NK-92 (cell line): ENCODE results near the gene NEO1.

Experiments
- DNase-seq: peaks from one replicate; lab custom pipeline; 2025; ENCODE audit not compliant: unreplicated experiment; lab: John Stamatoyannopoulos, UW

Gene NEO1

DNA sequence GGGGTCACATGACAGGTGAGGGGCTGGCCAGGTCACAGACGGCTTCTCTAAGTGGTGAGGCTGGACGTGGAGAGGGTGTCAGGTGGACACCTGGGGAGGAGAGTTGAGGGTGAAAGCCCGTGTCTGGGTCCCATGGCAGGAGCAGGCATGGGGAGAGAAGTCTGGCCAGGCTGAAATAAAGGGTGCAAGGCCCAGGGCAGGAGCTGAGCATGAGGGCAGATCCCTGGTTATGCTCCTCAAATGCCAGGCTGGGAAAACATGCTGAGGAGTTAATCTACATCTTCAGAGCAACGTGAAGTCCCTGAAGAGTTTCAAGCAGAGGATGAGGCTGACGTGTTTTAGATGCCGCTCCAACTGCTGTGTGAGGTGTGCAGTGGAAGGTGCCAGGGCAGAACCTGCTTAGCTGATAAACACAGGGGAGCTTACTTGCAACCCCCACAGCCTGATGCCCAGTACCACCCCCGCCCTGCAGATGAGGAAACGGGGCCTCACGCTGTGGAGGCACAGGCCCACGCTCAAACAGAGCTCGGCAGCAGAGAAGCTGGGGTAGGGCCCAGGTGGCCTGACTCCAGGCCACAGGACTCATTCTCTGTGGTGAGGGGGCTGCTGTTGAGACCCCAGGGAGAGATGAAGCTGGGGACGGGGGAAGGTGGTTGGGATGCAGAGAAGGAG lies 276.0 kb downstream of the NEO1 start:
- no peak for DNase-seq

DNA sequence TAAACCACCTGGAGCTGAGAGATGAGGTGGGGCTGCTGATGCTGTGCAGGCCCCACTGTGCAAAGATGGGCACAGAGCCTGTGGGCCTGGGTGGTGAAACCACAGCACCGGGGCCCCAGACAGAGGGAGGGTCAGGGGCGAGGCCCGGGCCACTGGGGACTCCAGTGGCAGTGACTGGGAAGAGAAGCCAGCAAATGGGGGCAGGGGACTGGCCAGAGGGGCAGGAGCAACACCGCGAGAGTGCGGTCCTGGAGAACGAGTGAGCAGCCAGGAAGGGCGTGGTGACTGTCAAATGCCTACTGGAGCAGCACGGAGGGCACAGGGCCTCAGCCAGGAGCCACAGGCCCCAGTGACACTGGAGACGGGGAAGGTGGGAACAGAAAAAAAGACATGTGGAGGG lies 276.7 kb downstream of the NEO1 start:
- no peak for DNase-seq

DNA sequence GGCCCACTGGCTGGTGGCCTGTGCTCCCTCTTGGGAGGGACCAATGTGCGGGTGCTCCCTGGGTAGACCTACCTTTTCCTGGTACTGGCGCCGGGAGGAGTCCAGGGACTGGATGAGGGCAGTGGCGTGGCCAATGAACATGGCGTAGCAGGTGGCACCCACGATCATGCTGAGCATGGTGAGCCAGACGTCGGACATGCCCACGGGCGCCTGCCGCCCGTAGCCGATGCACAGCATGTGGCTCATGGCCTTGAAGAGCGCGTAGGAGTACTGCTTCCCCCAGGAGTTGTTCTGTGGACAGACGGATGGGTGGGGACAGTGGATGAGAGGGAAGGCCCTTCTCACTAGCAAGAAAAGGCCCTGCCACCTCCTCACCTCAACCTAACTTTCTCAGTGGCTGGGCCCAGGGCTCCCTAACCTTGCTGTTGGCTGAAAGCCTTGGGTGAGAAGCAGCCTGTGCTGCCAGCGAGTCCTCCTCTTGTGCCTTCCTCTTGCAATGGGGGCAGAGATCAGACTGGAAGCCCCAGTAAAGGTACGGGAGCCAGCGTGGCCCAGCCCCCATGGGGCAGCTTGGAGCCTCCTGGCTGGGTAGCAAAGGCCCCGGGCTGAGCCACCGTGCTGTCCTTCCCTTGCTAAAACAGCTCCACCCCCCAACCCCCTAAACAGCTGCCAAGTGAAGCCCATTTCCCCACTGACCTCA lies 277.4 kb downstream of the NEO1 start:
- DNase-seq: no peak

DNA sequence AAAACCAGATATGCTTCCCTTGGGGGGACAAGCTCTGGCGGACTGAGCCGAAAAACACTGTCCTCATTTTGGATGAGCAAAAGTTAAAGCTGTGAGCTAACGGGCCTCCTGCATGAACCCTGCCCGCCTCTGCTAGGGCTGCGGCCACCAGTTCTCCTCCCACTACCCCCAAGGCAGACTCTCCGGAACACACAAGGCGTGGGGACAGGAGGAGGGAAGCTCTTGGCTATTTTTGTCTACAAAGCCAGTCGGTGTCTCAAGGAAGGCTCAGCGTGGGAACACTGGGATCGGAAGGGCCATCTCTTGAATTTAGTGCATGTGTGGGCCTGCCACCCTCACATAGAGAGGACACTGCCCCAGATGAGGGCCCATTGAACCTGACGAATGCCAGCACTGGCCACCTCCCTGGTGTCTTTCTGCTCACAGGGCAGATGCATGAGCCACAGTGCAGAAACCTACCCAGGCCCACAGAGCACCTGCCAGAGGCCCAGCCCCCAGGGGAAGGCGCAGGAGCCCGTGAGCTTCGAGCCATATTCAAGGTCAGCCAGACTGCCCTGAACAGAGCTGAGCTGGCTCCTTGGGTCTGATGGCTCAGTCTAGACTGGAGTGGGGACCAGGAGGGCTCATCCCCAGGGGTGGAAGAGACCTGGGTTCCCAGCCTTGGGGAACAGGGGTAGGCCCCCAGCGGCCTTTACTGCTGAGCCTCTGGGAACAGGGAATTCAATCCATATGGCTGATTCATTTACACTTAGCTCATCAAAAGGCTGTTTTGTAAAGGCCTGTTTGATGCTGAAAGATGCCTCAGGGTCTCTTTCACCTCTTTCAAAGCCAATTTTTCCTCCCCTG lies 278.2 kb downstream of the NEO1 start:
- DNase-seq: no peak

DNA sequence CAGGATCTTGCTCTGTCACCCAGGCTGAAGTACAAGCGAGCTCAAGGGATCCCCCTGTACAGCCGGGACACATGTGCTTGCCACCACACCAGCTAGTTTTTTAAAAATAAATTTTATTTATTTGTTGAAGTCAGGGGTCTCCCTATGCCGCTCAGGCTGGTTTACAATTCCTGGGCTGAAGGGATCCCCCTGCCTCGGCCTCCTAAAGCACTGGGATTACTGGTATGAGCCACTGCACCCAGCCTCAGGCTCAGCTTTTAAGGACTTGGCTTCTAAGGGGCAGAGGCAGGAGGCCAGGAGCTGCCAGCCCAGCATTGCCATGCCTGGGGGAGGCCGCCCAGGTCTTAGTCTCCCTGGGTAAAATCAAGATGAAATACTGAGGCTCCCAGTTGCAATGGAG lies 279.2 kb downstream of the NEO1 start:
- no peak for DNase-seq

DNA sequence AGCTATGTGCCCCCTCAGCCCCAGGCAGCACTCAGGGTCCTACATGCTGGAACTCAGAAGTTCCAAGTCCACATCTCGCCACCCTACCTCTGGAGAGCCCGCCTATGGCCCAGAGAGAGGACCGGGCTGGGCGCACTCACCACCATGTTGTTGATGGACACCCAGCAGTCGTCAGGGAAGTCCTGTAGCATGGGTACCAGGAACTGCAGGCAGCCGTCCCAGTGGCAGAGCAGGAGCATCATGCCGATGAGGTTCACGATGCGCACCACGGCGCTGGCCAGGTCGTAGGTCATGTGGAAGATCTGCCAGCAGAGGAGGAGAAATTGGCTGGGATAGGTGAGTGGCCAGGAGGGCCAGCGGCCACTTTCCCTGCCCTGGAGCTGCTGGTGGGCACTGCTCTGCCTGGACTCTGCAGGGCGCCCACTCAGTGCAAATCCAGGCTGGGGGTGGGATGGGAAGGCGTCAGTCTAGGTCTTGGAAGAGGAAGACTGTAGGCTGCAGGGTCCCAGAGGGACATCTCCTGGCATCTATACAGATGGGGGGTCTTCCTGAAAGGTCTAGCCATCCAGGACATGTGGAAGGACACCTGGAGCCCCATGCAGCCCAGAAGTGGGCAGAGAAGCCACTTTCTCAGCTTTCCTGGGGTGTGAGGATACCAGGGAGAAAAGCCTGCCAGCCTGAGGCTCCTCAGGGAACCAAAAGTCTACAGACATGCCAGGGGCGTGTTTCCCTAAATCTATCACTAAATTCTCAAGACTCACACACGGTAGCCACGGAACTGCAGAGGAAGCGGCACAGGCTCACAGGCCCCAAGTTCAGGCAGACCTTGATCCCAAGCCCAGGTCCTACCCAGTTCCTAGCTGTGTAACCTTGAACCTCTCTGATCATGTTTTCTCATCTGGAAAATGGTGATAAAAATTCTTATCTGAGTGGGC lies 280.0 kb downstream of the NEO1 start:
- no peak for DNase-seq

DNA sequence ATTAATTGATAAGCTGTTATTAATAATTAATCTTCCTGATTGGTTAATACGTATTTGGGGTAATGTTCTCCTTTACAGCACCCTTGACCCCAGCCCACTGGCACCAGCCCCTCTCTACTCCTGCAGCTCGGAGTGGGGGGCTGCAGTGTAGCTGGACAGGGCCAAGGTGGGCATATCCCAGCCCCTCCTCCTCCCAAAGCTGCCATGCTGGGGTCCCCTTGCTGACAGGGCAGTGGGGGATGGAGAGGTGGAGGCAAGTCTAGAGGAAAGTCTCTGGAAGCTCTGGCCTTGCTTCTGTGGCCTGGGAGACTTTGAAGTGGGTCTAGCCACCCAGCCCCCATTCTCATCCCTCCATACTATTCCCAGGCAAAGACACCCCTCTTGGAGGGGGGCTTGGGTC lies 280.7 kb downstream of the NEO1 start:
- DNase-seq: no peak

DNA sequence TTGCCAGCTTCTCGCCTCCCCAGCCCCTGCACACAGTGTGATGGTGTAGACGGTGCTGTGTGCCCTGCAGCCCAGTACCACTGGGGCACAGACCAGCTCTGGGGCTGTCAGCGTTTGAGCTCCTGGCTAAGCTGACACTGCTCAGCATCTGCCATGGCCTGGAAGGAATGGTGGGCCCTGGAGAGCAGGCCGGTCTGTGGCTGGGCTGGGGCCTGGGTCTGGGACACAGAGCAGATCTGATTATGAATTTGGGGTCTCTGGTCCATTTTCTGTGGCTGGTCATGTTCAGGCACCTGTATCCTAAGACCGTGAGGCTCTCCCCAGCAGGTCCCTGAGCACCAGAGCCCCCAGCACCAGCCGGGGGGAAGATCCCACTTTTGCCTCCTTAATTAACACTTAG lies 281.8 kb downstream of the NEO1 start:
- DNase-seq: no peak

DNA sequence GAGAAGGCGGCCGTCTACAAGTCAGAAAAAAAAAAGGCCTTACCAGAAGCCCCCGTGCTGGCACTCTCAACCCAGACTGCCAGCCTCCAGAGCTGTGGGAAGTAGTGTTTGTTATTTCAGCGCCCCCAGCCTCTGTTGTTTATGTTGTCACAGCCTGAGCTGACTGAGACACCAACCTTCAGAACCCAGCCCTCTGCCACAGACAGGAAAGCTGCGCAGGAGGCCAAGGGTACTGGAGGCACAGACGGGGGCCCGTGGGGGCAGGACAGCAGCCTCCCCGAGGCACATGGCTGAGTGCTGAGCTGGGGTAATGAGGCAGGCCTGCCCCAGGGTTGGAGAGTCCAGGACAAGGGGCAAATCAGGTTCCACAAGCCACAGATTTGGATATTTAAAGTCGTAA lies 282.8 kb downstream of the NEO1 start:
- DNase-seq: no peak

DNA sequence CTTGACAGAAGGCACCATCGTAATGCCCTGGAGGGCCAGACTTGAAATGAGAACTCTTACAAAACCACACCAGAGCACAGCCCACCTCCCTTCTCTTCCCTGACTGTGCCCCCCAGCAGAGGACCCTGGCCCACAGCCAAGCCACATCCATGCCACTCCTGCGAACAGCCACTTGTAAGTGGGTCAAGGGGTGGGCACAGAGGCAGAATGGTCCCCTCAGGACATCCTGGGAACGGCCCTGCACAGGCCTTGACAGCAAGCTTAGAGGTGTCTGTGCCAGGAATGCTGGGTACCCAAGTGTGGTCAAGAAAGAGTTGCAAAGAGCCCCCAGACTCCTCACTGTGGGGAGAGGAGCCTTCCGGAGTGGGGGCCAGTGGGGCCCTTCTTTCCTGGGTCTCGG lies 283.2 kb downstream of the NEO1 start:
- no peak for DNase-seq

DNA sequence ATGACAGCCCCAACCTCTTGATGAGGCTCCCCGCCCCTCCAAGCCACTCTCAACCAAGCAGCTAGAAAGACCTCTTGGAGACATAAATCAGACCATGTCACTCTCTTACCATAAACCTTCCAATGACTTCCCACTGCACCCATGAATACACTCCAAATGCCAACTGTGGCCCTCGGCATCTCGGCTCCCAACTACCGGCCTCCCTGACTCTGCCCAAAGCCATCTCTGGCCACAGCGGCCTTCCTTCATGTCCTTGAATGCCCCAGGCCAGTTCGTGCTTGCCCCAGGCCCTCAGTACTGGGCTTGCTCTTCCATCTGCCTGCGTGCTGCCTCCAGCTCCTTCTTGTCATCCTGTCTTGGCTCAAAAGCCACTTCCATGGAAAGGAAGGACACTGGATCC lies 284.5 kb downstream of the NEO1 start:
- no peak for DNase-seq

DNA sequence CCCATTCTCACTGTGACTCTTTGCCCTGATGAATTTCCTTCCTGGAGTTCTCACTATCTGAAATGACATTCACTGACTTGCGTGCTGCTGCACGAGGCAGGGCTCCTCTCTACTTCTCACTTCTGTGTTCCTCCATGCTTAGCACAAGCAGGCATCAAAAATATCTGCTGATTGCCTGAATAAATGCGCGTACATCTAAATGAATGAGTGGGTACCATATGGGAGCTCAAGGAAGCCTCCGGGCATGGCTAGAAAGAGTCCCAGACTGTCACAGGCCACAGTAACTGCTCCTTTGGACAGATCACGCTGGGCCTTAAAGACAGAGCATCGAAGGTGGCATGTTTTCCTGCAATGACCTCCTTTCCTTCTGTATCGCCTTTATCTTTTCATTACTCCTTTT lies 284.9 kb downstream of the NEO1 start:
- DNase-seq: no peak

DNA sequence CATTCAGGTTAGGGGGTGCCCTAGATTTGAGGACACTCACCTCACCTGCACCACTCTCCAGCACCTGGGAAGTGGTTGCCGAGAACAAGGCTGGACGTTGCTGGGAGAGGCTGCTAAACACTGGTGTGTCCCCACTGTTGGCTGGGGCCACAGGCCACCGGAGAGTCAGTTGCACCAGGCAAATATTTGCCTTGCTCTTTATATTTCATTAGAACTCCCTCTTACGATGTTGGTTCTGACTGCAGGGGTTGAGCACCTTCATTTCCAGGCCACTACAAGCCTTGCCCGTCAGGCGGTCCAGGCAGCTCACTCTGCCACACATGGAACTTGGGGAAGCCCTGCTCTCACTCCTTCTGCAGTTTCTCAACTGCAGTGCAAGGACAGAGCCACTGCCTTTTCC lies 285.8 kb downstream of the NEO1 start:
- DNase-seq: no peak

DNA sequence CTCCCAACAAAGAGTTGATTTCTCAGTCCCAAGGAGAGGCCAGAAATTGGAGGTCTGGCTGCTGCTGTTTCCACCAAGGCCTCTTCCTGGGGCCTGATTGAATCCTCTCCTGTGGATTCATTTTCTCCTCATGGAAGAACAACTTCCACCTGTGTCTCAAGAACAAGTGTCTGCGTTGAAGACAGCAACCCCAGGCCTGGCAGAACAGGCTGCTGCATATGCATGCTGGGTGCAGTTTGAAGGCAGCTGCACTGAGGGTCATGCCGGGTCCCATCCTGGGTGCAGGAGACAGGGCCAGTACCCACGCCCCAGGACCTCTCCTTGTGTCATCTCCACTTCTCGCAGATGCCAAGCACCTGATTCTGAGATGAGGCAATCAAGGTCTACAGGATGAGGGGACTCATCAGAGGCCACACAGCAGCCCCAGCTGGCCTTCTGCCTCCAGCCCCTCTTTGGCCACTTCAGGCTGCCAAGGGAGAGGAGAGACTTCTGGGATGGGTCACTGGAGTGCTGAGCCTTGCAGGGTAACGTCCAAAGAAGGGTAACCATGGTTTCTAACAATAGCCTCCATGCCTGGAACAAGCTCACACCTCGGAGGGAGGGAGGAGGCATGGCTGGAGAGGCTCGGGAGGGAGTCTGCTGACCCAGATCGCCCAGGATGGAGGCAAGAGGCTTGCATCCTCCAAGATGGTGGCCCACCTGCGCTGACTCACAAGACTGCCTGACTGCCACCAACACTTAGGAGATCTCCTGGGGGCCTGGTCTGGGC lies 286.5 kb downstream of the NEO1 start:
- DNase-seq: no peak

DNA sequence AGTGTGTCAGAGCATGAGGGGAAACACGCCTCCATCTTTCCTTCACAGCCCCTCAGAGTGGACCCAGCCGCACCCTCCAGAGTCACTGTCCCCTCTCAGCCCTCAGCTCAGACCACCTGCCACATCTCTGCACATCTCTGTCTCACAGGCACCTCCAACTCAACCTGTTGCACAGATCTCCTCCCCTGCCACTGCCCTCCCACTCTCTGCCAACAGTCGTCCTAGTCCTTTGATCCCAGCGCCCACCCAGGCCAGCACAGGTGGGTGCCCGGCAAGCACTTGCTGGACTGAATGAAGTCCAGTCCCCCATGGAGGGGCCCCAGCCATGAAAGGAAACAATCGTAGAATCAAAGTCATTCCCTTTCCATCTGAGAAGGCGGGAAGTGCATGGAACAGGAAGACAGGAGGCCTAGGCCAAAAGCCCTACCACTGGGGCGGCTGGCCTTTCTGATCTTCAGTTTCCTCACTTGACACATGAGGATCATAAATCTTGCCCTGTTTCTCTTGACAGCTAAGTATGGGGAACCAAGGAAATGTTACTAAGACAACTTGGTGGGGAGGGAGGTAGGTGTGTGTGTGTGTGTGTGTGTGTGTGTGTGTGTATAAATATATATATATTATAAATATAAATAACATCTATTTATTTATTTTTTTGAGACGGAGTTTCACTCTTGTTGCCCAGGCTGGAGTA lies 288.4 kb downstream of the NEO1 start:
- DNase-seq: no peak

DNA sequence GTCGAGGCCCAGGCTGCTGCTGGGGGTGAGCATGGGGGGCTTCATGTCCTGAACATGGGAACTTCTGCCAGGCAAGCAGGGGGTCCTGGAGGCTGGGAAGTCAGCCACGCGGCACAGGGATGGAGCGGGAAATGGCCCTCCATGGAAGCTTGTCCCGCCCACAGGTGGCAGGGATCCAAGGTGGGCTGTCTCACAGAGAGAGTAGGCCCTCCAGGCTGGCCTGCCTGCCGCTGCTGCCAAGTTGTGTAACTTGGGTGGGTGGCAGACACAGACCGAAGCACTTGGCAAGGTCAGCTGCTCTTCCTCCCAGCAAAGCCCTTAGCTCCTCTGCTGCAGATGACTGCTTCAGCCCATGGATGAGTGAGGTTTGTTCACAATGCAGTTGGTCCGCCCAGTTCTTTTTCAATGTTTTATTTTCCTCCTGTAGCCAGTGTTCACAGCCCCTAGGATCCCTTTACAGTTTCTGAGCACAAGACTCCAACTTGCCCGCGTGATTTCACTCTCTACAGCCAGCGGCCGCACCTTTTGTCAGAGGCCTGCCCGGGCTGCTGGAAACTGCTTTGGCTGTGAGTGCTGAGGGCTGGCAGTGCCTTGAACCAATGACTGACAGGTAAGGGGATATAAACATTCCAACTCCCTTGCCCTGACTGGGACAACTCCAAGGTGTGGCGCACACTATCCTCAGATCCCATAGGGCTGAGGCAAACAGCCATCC lies 289.8 kb downstream of the NEO1 start:
- DNase-seq: no peak

DNA sequence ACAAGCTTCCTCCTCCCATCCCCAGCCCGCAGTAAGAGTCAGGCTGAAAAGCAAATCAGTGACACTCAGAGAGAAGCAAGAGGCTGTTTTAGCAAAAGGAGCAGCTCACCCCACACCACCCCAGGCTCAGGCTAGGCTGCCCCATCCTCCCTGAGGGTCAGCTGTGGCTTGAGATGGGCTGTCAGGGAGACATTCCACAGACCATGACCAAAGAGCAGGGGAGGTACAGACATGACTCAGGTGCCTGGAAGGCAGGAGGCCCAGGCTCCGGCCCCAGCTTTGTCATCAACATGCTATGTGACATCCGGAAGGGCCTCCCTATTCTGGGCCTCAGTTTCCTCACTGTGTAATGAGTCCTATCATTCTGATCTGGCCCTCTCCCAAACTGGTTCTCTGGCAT lies 291.8 kb downstream of the NEO1 start:
- no peak for DNase-seq

DNA sequence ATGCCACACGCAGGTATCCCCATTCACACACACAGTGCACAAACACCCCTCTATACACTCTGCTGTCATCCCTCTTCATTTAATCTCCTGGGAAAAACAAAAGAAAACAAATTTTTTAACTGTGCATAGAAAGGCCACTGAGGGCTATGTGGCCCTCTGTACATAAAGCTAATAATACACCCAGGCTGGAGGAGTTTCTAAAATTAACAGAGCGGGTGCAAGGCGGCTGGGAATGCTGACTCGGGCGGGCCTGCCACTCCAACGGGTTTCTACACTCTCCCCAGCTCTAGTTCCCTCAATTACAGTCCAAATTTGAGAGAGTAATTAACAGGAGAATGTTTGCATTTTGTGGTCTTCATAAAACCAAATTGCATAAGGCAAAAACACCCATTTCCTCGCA lies 293.4 kb downstream of the NEO1 start:
- DNase-seq: no peak

DNA sequence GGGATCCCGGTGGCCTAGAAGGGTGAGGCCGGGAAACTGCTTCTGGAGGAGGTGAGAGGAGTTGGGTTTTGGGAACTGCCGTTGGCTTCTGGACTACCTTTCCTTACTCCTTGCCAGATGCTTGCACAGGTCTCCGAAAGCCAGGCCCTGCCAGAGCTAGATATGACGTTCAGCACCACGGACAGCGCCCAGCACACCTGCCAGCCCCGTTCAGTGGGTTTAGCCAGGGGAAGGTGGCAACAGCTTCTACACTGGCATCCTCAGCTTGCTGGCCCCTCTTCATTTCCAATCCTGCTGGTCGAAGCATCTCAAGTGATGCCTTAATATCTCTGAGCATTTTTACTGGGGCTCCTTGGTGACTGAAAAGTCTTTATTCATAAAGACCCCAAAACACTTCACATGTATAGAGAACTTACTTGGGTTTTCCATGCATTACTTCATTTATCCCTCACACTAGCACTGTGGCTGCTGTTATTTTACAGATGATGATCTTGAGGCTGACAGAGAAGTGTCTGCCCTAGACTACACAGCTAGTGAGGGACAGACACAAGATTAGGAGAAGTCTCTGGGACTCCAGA lies 294.6 kb downstream of the NEO1 start:
- DNase-seq: no peak
